IPS DF 6.9 (cell line): ENCODE data around the gene MAGEB6.
"Not testable (repeated sequence)": the region's sequence is repeated elsewhere in the genome, so short reads cannot be mapped to it uniquely, and the experiment has no call there.

ENCODE experiments used
- DNase-seq: peaks from one replicate; pipeline ENCODE4 v3.0.0-alpha.2; 2013; ENCODE audit warnings: low read depth, low spot score
- H3K27ac ChIP-seq: one replicate; pipeline ENCODE4 v1.5.1; 2013; ENCODE audit warnings: low read length, control low read depth
- H3K27me3 ChIP-seq: 2 replicates; pipeline ENCODE4 v1.6.1; 2013; ENCODE audit warnings: mild to moderate bottlenecking, low read length; ENCODE audit not compliant: control insufficient read depth, insufficient read depth
- H3K36me3 ChIP-seq: 2 replicates; pipeline ENCODE4 v1.6.1; 2013; ENCODE audit warnings: low read length; ENCODE audit not compliant: control insufficient read depth, insufficient read depth
- H3K4me1 ChIP-seq: 2 replicates; pipeline ENCODE4 v1.6.1; 2013; ENCODE audit warnings: low read length; ENCODE audit not compliant: control insufficient read depth, insufficient read depth
- H3K4me3 ChIP-seq: 2 replicates; pipeline ENCODE4 v1.5.1; 2013; ENCODE audit warnings: mild to moderate bottlenecking, low read length
- H3K9me3 ChIP-seq: 2 replicates; pipeline ENCODE4 v1.6.1; 2013; ENCODE audit warnings: low read length, inconsistent platforms; ENCODE audit not compliant: control insufficient read depth, insufficient read depth
- WGBS: extraction: QIAGEN DNeasy Blood & Tissue Kit; methylation state at CpG from one replicate; pipeline ENCODE4 v1.1.7; 2013; ENCODE audit warnings: mixed read lengths, missing lambda C conversion rate; ENCODE audit not compliant: insufficient read length, insufficient coverage; 5-methylcytosine and 5-hydroxymethylcytosine counted together

The MAGEB6 gene

GRCh38 chrX:26192204-26192603 lies at the start of gene MAGEB6:
Gene MAGEB6, plus strand, starts transcription at chrX:26192440. Its CDS starts 1,407 bp downstream, at chrX:26193847.
- Histone ChIP-seq H3K4me3 (no peak within 1 kb of the TSS), H3K27me3 (no peaks in the 10 kb centered on the region), H3K27ac (no peak within 1 kb of the TSS), H3K9me3 (no peaks in the 10 kb centered on the region), H3K4me1 (no peaks in the 10 kb centered on the region), H3K36me3 (no peaks in the 10 kb centered on the region)
- DNase-seq, result no peak
- WGBS, result no CpG with 5 or more reads among the region's 17 CpGs

- no peaks in the 10 kb centered on the region for H3K4me1 ChIP-seq
- no peak overlapping the region for H3K27ac ChIP-seq
- whole genome bisulfite sequencing, result no CpG with 5 or more reads among the region's 2 CpGs
- H3K36me3 ChIP-seq, result no peaks in the 10 kb centered on the region
- H3K4me3 ChIP-seq, result no peak overlapping the region
- DNase-seq, result no peak
- no peaks in the 10 kb centered on the region for H3K9me3 ChIP-seq
- H3K27me3 ChIP-seq, result no peaks in the 10 kb centered on the region
Observed at GRCh38 chrX:26146024-26146423, 46.2 kb upstream of the MAGEB6 start.

DNA sequence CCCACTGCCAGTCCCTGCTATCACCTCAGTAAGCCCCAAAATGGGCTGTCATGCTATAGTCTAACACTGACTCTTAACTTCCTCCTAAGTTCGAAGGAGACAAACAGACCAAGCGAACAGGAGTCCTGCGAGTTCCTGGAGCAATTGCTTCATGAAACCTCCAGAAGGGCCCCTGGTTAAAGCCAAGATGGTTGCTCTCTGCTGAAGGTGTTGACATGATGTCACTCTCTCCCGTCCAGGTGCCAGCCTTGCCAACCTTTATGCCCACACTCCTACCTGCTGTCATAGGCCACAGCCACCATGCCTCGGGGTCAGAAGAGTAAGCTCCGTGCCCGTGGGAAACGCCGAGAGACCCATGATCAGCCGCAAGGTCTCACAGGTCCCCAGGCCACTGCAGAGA lies 31.9 kb upstream of the MAGEB6 start, which contains the start of gene MAGEB6B:
Gene MAGEB6B (plus strand): TSS at position 301 of the 400 bp plus-strand sequence. CDS start 0 bp downstream, at position 301.
- H3K4me3 ChIP-seq, result no peak within 1 kb of the TSS
- no peaks in the 10 kb centered on the region for H3K4me1 ChIP-seq
- H3K36me3 ChIP-seq, result no peaks in the 10 kb centered on the region
- no peaks in the 10 kb centered on the region for H3K9me3 ChIP-seq
- H3K27me3 ChIP-seq, result no peaks in the 10 kb centered on the region
- no peak for DNase-seq
- no CpG with 5 or more reads among the region's 10 CpGs for WGBS
- H3K27ac ChIP-seq, result no peak within 1 kb of the TSS

DNA sequence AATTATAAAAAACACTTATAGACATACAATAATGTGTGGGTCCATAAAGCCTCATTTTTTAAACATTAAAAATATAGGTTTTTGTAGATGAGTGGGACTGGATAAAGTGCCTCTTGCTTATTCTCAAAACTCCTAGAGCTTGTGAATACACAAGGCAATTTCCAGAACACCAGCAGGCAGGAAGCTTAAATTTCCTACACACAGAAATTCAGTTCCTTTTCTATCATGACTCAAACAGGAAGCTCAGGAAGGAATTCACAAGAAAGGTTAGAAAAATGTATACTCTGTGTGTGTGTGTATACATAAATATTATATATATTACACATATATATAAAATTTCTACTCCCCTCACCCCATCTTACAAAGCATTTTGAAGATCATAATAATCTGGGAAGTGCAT lies 11.3 kb downstream of the MAGEB6 start:
- Histone ChIP-seq H3K27me3 (no peaks in the 10 kb centered on the region), H3K36me3 (no peaks in the 10 kb centered on the region), H3K4me3 (no peak overlapping the region), H3K9me3 (no peaks in the 10 kb centered on the region), H3K4me1 (no peaks in the 10 kb centered on the region), H3K27ac (no peak overlapping the region)
- DNase-seq, result no peak

DNA sequence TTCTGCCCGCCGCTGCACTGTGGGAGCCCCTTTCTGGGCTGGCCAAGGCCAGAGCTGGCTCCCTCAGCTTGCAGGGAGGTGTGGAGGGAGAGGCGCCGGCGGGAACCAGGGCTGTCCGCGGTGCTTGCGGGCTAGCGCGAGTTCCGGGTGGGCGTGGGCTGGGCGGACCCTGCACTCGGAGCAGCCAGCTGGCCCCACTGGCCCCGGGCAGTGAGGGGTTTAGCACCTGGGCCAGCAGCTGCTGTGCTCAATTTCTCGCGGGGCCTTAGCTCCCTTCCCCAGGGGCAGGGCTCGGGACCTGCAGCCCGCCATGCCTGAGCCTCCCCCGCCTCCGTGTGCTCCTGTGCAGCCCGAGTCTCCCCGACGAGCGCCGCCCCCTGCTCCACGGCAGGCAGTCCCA lies 12.5 kb downstream of the MAGEB6 start:
- not testable (repeated sequence) for H3K4me1 ChIP-seq, DNase-seq, H3K27ac ChIP-seq, H3K9me3 ChIP-seq, H3K36me3 ChIP-seq, H3K27me3 ChIP-seq, H3K4me3 ChIP-seq
- no CpG with 5 or more reads among the region's 27 CpGs for WGBS

- no CpG with 5 or more reads among the region's 3 CpGs for WGBS
- Histone ChIP-seq H3K4me3 (no peak overlapping the region), H3K27ac (no peak overlapping the region), H3K27me3 (no peaks in the 10 kb centered on the region), H3K9me3 (no peaks in the 10 kb centered on the region), H3K36me3 (no peaks in the 10 kb centered on the region), H3K4me1 (no peaks in the 10 kb centered on the region)
- no peak for DNase-seq
Observed at GRCh38 chrX:26208012-26208411, 15.8 kb downstream of the MAGEB6 start.

GRCh38 chrX:26215869-26216268 lies 23.6 kb downstream of the MAGEB6 start, which contains the start of gene MAGEB5:
Gene MAGEB5, plus strand, starts transcription at chrX:26216169. Its CDS starts 1,133 bp downstream, at chrX:26217302.
- Histone ChIP-seq H3K36me3 (no peaks in the 10 kb centered on the region), H3K4me1 (no peaks in the 10 kb centered on the region), H3K27ac (no peak within 1 kb of the TSS), H3K27me3 (no peaks in the 10 kb centered on the region), H3K4me3 (no peak within 1 kb of the TSS), H3K9me3 (no peaks in the 10 kb centered on the region)
- no peak for DNase-seq
- no CpG with 5 or more reads among the region's 5 CpGs for WGBS

GRCh38 chrX:26219351-26219750 lies 27.1 kb downstream of the MAGEB6 start:
- Histone ChIP-seq H3K27me3 (no peaks in the 10 kb centered on the region), H3K36me3 (no peaks in the 10 kb centered on the region), H3K27ac (no peak overlapping the region), H3K4me3 (no peak overlapping the region), H3K9me3 (no peaks in the 10 kb centered on the region), H3K4me1 (no peaks in the 10 kb centered on the region)
- no peak for DNase-seq
- no CpG with 5 or more reads among the region's 7 CpGs for WGBS

DNA sequence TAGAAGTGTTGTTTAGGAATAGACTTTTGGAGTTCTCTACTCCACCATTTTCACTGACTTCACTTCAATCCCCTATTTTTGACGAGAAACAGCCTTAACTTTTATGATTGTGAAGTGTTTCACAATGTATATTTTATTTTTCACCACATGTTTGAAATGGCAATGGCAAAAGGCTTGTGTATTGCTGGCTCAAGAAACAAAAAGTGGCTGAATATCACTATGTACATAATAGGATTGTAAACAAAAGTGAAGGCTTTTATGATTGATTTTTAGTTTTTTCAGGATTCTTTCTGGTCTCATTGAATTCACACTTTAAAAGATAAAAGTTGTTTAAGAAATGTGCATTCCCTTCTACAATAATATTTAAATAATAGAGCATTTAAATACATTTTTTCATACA lies 41.9 kb downstream of the MAGEB6 start:
- no CpG with 5 or more reads among the region's 1 CpG for WGBS
- Histone ChIP-seq H3K4me1 (no peaks in the 10 kb centered on the region), H3K9me3 (no peaks in the 10 kb centered on the region; the same call in 1 of the 2 replicates), H3K27ac (no peak overlapping the region), H3K4me3 (no peak overlapping the region), H3K27me3 (no peaks in the 10 kb centered on the region), H3K36me3 (no peaks in the 10 kb centered on the region)
- no peak for DNase-seq
